ENCODE measurements around the gene AHNAK.

DNA sequence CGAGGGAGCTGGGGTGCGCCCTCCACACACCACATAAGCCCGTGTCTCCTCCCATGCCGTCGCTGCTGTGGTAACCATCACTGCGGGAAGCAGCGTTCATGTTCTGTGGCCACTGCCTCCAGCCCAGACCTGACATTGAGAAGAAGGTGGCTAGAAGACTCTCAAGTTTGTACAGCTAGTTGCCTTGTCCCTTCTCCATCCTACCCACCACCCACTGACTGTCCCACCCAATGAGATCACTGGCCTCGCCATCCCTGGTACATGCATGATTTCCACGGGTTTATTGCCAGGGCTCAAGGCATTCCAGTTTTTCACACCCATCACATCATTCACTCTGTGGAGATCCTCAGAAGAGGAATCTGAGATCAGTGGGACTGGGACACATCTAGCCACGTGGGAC lies 33.0 kb downstream of the AHNAK start:
- TF ChIP-seq TAF1 (IDR thresholded peaks at IDR 0.05; ENCODE audit: borderline replicate concordance, low read depth, low read length) (no peak), POLR2A (IDR thresholded peaks at IDR 0.05; ENCODE audit: low read depth, low read length) (no peak), POLR2AphosphoS5 (IDR thresholded peaks at IDR 0.05; ENCODE audit: low read depth, low read length) (no peak)

All from GM12892 (cell line).